ENCODE measurements around the gene ETHE1.
"Not testable (repeated sequence)": the region's sequence is repeated elsewhere in the genome, so short reads cannot be mapped to it uniquely, and the experiment has no call there.

The ETHE1 gene

DNA sequence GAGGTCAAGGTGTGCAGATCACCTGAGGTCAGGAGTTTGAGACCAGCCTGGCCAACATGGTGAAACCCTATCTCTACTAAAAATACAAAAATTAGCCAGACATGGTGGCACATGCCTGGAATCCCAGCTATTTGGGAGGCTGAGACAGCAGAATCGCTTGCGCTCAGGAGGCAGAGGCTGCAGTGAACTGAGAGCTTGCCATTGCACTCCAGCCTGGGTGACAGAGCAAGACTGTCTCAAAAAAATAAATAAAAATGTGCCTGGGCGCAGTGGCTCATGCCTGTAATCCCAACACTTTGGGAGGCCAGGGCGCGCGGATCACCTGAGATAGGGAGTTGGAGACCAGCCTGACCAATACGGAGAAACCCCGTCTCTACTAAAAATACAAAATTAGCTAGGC, 3.3 kb downstream of the ETHE1 start:
- DNase-seq (ENCODE audit: low spot score): not testable (repeated sequence)

- no peak for DNase-seq (ENCODE audit: low spot score)
These were observed 4.1 kb downstream of the ETHE1 start for GRCh38 chr19:43522929-43523328.

DNA sequence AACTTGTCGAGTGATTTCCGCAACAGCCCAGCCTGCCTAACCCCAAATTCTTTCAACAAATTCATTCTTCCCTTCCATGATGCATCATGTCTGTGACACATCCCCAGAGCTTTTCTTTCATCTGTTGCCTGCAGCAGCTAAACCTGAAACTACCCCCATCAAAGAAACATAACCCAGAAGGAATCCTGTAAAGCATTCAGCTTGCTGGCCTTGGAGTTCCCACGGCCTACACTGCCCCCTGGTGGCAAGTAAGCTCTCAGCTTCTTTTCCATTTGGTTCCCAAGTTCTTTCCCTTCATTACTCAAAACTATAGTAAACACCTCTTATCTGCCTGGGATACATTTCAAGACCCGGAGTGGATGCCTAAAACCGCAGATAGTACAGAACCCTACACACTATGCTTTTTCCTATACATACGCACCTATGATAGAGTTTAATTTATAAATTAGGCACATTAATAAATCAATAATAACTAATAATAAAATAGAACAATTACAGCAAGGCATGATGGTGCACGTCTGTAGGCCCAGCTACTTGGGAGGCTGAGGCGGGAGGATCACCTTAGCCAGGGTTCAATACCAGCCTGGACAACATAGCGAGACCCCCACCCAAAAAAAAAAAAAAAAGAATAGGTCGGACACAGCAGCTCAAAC, 7.4 kb downstream of the ETHE1 start:
- peak; percentile 76 for DNase-seq (ENCODE audit: low spot score)

DNA sequence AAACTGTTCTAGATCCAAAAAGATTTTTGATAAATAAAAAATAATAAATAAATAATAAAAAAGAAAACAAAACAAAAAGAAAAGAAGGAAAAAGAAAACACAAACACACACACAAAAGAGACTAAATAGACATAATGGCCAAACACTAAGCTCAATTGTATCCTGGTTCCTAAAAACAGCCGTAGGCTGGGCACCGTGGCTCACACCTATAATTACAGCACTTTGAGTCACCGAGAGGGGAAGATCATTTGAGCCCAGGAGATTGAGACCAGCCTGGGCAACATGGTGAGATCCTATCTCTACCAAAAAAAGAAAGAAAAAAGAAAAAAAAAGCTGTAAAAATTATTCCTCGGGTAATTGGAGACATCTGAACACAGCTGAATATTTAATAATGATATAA, 8.9 kb downstream of the ETHE1 start:
- DNase-seq (ENCODE audit: low spot score): no peak

GRCh38 chr19:43512399-43512798, 14.6 kb downstream of the ETHE1 start:
- not testable (repeated sequence) for DNase-seq (ENCODE audit: low spot score)

DNA sequence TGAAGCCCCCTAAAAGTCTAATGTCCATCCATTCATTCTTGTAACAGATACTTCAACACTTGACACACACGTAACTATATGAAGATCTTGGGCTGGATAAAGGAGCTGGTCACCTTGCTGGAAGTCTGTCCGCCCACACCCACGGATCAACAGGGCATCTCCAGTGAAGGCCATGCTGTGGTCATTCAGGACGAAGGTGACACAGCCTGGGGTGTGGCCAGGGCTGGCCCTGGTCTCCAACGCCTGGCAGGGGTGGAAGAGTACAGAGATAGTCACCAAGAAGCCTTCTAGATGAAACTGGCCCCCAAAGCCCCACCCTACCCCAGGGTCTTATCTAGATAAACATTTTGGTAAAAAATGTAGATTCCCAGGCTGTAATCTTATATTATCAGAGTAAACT, 15.7 kb downstream of the ETHE1 start:
- no peak for DNase-seq (ENCODE audit: low spot score)

DNA sequence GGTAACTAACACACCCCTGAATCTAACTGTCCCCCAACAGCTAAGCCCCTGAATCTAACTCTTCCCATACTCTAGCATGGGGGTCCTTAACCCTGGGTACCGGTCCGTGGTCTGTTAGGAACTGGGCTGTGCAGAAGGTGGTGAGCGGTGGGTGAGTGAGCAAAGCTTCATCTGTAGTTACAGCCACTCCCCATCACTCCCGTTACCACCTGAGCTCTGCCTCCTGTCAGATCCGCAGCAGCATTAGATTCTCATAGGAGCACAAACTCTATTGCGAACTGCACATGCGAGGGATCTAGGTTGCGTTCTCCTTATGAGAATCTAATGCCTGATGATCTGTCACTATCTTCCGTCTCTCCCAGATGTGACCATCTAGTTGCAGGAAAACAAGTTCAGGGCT, 16.3 kb downstream of the ETHE1 start:
- no peak for DNase-seq (ENCODE audit: low spot score)

GRCh38 chr19:43507880-43508279, 19.1 kb downstream of the ETHE1 start:
- DNase-seq (ENCODE audit: low spot score): no peak

DNA sequence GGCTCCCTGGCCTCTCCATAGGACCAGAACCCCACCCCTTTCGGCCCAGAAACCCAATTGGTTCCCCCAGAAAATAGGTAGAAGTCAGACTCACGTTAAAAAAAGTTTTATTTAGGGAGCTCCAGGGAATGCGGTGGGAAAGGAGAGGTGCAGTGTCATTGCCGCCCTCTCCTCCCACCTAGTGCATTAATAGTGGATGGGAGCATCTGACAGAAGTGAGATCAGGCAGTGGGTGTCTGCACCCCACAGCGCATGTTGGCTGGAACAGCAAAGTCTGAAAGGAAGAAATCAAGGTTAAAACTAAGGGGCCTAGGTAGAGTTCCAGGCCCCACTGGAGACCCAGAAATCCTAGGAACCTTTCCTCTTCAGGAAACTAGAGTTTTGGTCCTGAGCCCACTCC, 20.4 kb downstream of the ETHE1 start:
- DNase-seq (ENCODE audit: low spot score): no peak

GRCh38 chr19:43505941-43506340, 21.1 kb downstream of the ETHE1 start:
- no peak for DNase-seq (ENCODE audit: low spot score)

- no peak for DNase-seq (ENCODE audit: low spot score)
These were observed 21.9 kb downstream of the ETHE1 start for GRCh38 chr19:43505186-43505456.

DNA sequence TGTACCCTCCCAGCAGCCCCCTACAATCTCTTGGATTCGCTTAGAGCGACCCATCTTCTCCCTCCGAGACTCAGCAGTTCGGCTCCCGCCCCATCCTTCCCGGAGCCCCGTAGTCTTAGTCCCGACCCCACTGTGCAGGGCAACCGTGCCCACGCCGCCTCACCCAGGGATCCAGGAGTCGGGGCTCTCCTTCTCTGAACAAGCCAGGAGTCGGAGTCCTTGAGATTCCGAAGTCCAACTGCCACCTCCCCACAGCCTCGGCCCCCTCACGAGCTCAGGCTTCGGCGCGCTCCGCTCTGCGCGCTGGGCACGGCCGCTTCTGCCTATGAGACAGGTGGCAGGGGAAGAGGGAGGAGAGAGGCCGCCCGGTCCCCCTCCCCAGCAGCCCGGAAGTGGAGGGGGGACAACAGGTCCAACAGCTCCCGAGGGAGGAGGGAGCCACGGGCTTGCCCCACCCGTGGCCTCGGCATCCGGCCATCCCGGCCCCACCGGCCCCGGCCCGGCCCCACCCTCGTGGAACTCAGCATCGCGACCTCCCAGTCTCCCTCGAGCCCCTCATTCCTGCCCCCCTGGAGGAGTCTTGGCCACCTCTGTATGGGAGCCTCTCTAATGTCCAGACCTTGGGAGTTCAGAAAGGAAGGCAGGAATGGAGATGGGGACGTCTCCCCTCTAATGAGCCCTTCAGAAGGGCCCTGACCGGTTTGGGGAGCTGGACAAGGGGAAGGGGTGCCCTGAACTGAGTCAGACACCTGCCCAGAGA, 22.4 kb downstream of the ETHE1 start, which contains the start of gene PHLDB3:
Gene PHLDB3, minus strand, starts transcription at position 321 of the 760 bp plus-strand sequence. CDS start 628 bp downstream, outside the sequence.
- DNase-seq (ENCODE audit: low spot score): no peak

- DNase-seq (ENCODE audit: low spot score): peak; percentile 95
These were observed 23.2 kb downstream of the ETHE1 start for GRCh38 chr19:43503501-43504425.

GRCh38 chr19:43502419-43502976, 24.5 kb downstream of the ETHE1 start:
- DNase-seq (ENCODE audit: low spot score): no peak

DNA sequence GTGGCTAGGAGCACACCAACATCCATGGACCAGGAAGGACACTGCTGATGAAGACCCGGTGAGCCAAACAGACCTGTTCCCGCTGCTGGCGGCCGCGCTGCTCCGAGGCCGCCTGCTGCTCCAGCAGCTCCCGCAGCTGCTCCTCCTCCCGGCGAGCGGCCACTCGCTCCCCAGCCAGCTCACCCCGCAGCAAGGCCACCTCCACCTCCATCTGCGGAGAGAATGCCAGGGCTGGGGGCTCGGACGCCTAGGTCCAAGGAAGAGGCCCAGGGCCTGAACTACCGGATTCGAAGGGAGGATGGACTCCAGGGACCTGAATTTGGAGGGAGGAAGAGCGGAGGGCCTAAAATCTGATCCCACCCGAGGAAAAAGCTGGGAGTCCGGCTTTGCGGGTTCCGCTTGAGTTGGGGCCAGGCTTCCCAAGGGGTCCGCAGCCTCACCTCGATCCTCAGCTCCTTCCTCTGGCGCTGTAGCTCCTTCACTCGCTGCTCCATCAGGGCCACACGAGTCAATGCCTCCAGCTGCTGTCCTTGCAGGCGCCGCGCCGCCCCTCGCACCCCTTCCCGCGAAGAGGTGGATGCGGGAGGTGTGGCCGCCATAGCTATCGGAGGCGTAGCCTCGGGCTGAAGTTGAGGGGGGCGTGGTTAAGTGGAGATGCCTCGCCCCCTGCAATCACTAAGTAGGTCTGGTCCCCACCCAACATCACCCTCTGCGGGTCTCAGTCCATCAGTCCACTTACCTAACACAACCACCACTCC, 25.2 kb downstream of the ETHE1 start:
- no peak for DNase-seq (ENCODE audit: low spot score)

- no peak for DNase-seq (ENCODE audit: low spot score)
These were observed 28.0 kb downstream of the ETHE1 start for GRCh38 chr19:43499042-43499441.

- no peak for DNase-seq (ENCODE audit: low spot score)
These were observed 28.7 kb downstream of the ETHE1 start for GRCh38 chr19:43498233-43498842.

DNA sequence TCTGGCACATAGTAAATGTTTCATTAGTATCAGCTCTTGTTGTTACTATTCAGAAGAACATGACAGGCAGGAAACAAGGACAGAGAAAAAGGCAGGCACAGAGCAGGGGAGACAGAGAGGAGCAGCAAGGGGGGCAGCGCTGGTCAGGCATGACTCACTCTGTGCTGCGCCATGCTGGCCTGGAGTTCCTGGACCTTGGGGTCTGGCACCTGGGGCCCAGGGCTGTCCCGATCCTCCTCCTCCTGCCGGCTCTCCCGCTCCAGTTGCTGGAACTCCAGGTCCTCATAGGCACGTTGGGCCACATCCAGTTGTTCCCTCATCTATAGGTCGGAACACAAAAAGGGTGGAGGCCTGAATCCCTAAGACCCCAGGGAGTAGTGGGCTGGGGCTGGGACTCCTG, 30.0 kb downstream of the ETHE1 start:
- no peak for DNase-seq (ENCODE audit: low spot score)

DNA sequence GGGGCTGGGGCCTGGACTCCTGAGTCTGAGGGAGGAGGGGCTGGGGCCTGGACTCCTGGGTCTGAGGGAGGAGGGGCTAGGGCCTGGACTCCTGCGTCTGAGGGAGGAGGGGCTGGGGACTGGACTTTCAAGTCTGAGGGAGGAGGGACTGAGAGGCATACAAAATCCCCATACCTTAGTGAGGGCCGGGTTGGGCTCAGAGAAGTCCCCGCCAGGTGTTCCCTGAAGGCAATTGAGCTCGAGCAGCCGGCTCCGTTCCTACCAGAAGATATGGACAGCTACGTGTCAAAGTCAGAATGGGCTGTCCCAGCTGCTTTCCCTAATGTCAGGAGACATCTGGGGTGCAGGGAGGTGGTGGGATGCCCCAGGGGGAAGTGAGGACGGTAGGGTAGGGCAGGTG, 31.9 kb downstream of the ETHE1 start:
- DNase-seq (ENCODE audit: low spot score): no peak

- no peak for DNase-seq (ENCODE audit: low spot score)
These were observed 36.2 kb downstream of the ETHE1 start for GRCh38 chr19:43490759-43491158.

DNA sequence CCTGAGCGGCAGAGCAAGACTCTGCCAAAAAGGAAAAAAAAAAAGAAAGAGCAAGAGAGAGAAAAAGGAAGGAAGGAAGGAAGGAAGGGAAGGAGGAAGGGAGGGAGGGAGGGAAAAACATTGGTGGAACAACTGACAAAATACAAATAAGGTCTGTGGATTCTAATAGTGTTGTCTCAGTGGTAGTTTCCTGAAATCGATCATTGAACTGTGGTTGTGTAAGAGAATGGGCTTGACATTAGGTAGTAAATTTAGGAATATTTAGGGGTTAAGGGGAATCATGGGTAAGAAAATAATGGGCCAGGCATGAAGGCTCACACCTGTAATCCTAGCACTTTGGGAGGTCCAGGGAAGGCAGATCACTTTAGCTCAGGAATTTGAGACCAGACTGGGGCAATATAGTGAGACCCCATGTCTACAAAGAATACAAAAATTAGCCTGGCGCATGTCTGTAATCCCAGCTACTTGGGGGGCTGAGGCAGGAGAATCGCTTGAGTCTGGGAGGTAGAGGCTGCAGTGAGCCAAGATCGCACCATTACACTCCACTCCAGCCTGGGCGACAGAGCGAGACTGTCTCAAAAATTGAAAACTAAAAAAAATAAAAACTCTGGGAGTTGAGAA, 36.9 kb downstream of the ETHE1 start:
- DNase-seq (ENCODE audit: low spot score): no peak
